Glutamatergic neuron (in vitro differentiated cells): ENCODE measurements around the gene IPO11. TPM values are rescaled to one million over a fixed set of nuclear protein-coding genes. Genes with fewer than 3 reads are reported as not detected.

Experiments used
- DNase-seq: peaks from one replicate; pipeline ENCODE4 v3.0.0; 2022
- H3K27ac Mint-ChIP-seq: one replicate; pipeline ENCODE4 v1.8.0; 2020; ENCODE audit warnings: mild to moderate bottlenecking, mixed read lengths, inconsistent platforms; ENCODE audit not compliant: unreplicated experiment
- H3K27me3 Mint-ChIP-seq: one replicate; pipeline ENCODE4 v1.8.0; 2020; ENCODE audit warnings: mild to moderate bottlenecking, moderate library complexity, mixed read lengths, inconsistent platforms; ENCODE audit not compliant: unreplicated experiment
- H3K36me3 Mint-ChIP-seq: one replicate; pipeline ENCODE4 v1.8.0; 2020; ENCODE audit warnings: mild to moderate bottlenecking, mixed read lengths, inconsistent platforms; ENCODE audit not compliant: unreplicated experiment
- H3K4me1 Mint-ChIP-seq: one replicate; pipeline ENCODE4 v1.8.0; 2020; ENCODE audit warnings: mild to moderate bottlenecking, low read depth, mixed read lengths, inconsistent platforms; ENCODE audit not compliant: unreplicated experiment
- H3K4me3 Mint-ChIP-seq: one replicate; pipeline ENCODE4 v1.8.0; 2020; ENCODE audit warnings: mild to moderate bottlenecking, mixed read lengths, inconsistent platforms; ENCODE audit not compliant: unreplicated experiment
- H3K9me3 Mint-ChIP-seq: one replicate; pipeline ENCODE4 v1.8.0; 2020; ENCODE audit warnings: mild to moderate bottlenecking, moderate library complexity, mixed read lengths, inconsistent platforms; ENCODE audit not compliant: unreplicated experiment
- total RNA-seq: library from RNA; stranded (reverse); fragmentation: NEBNext Ultra II Directional; extraction: Animal tissue kit (Norgen Biotek cat#: 25700); gene quantifications from one replicate; pipeline ENCODE4 v1.2.1, GENCODE V29; 2021; ENCODE audit not compliant: unreplicated experiment
- TF ChIP-seq, protein P1 (sequence below): fragments of 200-600 bp; sonication (generic); IDR thresholded peaks from one replicate; pipeline ENCODE4 v1.5.0; 2021; ENCODE audit not compliant: partially characterized antibody, unreplicated experiment

Gene IPO11
- total RNA-seq, 1 donor from 2014 or later = 23.5 TPM

DNA sequence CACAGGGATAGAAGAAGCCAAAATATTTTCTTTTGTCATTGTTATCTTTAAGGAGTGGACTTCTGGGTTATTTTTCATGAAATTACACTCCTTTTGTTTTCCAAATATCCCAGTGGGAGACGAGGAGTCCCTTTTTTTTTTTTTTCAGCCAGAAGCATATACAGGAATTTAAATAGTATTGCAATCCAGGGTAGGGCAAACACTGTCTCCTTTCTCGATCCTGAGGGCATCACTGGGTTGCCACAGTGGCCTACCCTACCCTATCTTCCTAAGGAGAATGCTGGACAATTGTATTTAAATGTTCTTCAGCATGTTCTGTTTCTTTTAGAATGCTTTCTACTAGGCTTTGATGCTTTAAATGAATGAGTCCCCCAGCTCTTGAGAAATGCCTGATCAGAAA, 214.0 kb downstream of the IPO11 start:
- Mint-ChIP-seq H3K9me3 (no peaks in the 10 kb centered on the region), H3K4me1 (no peaks in the 10 kb centered on the region), H3K27me3 (no peaks in the 10 kb centered on the region), H3K36me3 (no peaks in the 10 kb centered on the region), H3K27ac (no peak overlapping the region), H3K4me3 (no peak overlapping the region)
- TF ChIP-seq, protein P1, sequence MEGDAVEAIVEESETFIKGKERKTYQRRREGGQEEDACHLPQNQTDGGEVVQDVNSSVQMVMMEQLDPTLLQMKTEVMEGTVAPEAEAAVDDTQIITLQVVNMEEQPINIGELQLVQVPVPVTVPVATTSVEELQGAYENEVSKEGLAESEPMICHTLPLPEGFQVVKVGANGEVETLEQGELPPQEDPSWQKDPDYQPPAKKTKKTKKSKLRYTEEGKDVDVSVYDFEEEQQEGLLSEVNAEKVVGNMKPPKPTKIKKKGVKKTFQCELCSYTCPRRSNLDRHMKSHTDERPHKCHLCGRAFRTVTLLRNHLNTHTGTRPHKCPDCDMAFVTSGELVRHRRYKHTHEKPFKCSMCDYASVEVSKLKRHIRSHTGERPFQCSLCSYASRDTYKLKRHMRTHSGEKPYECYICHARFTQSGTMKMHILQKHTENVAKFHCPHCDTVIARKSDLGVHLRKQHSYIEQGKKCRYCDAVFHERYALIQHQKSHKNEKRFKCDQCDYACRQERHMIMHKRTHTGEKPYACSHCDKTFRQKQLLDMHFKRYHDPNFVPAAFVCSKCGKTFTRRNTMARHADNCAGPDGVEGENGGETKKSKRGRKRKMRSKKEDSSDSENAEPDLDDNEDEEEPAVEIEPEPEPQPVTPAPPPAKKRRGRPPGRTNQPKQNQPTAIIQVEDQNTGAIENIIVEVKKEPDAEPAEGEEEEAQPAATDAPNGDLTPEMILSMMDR = no peak
- DNase-seq = no peak

DNA sequence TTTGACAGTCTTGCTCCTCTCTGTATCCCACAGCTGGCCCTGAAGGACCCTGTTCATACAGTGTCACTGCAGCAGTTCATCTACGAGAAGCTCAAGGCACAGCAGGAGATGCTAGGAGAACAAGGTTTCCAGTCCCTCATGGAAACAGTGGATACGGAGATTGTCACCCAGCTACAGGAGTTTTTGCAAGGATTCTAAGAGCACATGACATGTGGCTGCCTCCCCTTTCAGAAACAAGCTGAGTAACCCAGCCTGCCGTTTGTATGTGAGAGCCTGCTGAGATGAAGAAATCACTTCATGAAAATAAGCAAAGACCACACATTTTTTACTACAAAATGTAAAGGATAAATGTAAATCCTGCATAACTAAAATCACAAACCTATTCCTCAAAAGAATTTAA, 214.6 kb downstream of the IPO11 start:
- Mint-ChIP-seq H3K9me3 (no peaks in the 10 kb centered on the region), H3K4me1 (no peaks in the 10 kb centered on the region), H3K27ac (no peak overlapping the region), H3K4me3 (no peak overlapping the region), H3K36me3 (no peaks in the 10 kb centered on the region), H3K27me3 (no peaks in the 10 kb centered on the region)
- no peak for DNase-seq
- TF ChIP-seq, protein P1 = no peak

GRCh38 chr5:62627901-62628300, 215.3 kb downstream of the IPO11 start:
- H3K4me1 Mint-ChIP-seq = no peaks in the 10 kb centered on the region
- no peaks in the 10 kb centered on the region for H3K36me3 Mint-ChIP-seq
- no peak overlapping the region for H3K27ac Mint-ChIP-seq
- no peak overlapping the region for H3K4me3 Mint-ChIP-seq
- H3K27me3 Mint-ChIP-seq = no peaks in the 10 kb centered on the region
- DNase-seq = no peak
- TF ChIP-seq, protein P1 = no peak
- H3K9me3 Mint-ChIP-seq = no peaks in the 10 kb centered on the region

GRCh38 chr5:62631909-62632580, 219.5 kb downstream of the IPO11 start:
- Mint-ChIP-seq H3K4me1 (peaks cover 5% of the 10 kb centered on the region), H3K4me3 (no peak overlapping the region), H3K36me3 (no peaks in the 10 kb centered on the region), H3K27ac (no peak overlapping the region), H3K9me3 (no peaks in the 10 kb centered on the region), H3K27me3 (no peaks in the 10 kb centered on the region)
- TF ChIP-seq, protein P1 = no peak
- no peak for DNase-seq

GRCh38 chr5:62633243-62633642, 220.7 kb downstream of the IPO11 start:
- Mint-ChIP-seq H3K9me3 (no peaks in the 10 kb centered on the region), H3K4me1 (peaks cover 5% of the 10 kb centered on the region), H3K4me3 (no peak overlapping the region), H3K27me3 (no peaks in the 10 kb centered on the region), H3K27ac (no peak overlapping the region), H3K36me3 (no peaks in the 10 kb centered on the region)
- TF ChIP-seq, protein P1 = no peak
- DNase-seq = no peak
